Left ventricle myocardium superior (tissue), 1 donor: ENCODE results near the gene IL12RB1. TPM values are rescaled to one million over a fixed set of nuclear protein-coding genes. Genes with fewer than 3 reads are reported as not detected.

ENCODE experiments used
- ATAC-seq: fragments of 200-7000 bp; cut with Tn5 transposase; one replicate; pipeline ENCODE4 v1.9.1; 2020; ENCODE audit warnings: mild to moderate bottlenecking, moderate library complexity
- DNase-seq: peaks from one replicate; pipeline ENCODE4 v3.0.0-alpha.2; 2020
- intact Hi-C: fragments of 100-400 bp; cut with micrococcal nuclease; formaldehyde crosslinking; loops from one replicate; pipeline ENCODE4 v1.11.0; 2022
- total RNA-seq: library from RNA; stranded (reverse); fragmentation: NEBNext Ultra II Directional; extraction: Animal tissue kit (Norgen Biotek cat#: 25700); gene quantifications from one replicate; pipeline ENCODE4 v1.2.1, GENCODE V29; 2021
- donor health status: DM: no; HTN: yes; CAD: no; lungs with severe emphysema.

Gene IL12RB1
- total RNA-seq, 1 donor from 2014 or later: 0.94 TPM

DNA sequence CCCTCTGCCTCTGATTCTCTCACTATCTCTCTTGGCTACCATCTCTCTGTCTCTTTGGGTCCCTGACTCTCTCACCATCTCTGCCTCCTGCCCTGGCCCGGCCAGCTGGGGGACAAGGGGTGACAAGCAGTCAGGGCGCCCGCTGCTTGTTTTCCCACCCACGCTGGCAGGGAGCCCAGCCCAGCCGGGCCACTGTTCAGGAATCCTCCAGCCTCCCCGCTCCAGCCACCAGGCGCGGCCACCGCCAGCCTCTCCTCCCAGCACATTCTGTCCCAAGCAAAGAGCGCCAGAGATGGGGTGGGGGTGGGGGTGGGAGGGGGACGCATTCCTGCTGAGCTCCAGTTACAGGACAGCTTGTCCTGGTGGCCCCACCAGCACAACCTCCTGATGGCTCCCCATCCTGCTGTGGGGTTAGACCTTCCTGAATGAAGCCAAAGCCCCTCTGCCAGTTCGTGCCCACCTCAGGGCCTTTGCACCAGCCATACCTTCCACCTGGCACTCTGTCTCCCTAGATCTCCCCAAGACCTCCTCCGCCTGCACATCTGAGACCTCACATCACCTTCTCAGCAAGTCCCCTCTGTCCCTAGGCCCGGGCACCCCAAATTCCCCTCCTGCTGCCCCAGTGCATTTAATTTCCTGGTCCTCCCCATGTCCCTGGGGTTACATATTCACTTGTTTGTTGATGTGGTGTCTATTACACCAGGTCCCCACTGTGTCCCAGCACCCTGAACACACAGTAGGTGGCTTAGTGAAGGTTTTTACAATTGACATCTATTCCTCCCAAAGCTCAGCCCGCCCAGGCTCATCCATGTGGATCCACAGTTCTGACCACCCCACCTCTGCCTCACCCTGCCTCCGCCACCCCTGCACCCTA lies 66.3 kb downstream of the IL12RB1 start:
- ATAC-seq (peak; percentile 74), DNase-seq (peak; percentile 97)
- intact Hi-C loops: no loop called here

DNA sequence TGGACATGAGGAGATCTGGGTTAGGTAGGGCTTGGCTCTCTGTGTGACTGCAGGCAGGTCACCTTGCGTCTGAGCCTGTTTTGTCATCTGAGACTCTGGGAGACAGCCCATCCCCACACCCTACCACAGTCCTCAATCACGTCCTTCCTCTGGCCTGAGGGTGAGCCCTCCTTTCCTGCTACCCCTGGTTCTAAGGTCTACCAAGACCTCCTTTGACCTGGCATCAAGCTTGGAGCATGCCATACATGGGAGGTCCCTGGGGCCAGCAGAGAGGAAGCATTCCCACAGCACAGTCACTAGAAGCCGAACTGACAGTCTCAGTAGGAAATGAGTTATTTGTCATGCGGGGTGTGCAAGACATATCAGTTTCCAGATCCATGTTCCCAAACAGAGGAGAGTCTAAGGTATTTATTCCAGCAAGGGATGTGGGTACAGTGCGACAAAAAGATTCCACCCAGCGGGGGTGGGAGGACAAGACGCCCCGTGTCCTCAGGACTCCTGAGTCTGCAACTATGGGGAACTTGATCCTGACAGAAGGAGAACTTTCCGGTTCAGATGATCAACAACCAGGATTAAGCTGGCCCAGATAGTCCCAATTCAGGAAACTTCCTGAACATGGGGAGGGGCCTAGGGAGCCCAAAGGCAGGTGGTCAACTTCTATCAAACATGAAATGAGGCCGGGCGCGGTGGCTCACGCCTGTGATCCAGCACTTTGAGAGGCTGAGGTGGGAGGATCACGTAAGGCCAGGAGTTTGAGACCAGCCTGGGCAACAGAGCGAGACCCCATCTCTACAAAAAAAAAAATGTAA lies 69.3 kb downstream of the IL12RB1 start:
- ATAC-seq (peak; percentile 11), DNase-seq (peak; percentile 44)
- intact Hi-C loops: no loop called here

DNA sequence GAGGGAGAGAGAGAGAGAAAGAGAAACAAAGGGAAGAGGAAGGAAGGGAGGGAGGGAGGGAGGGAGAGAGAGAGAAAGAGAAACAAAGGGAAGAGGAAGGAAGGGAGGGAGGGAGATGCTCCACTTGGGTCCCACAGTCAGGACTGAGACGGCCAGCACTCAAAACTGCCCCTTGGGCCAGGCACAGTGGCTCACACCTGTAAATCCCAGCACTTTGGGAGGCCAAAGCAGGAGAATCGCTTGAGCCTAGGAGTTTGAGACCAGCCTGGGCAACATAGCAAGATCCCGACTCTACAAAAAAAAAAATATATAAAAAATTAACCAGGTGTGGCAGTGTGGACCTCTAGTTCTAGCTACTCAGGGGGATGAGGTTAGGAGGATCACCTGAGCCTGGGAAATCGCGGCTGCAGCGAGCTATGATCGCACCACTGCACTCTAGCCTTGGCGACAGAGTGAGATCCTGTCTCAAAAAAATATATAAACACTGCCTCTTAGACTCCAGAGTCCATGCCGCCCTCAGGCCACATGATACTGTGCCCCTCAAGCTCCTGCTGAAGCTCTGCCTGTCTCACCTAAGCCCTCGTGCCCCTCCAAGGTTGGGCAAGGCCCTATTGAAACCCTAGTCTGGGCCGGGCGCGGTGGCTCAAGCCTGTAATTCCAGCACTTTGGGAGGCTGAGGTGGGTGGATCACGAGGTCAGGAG lies 70.4 kb downstream of the IL12RB1 start:
- ATAC-seq (no peak), DNase-seq (no peak)
- intact Hi-C loops: no loop called here

DNA sequence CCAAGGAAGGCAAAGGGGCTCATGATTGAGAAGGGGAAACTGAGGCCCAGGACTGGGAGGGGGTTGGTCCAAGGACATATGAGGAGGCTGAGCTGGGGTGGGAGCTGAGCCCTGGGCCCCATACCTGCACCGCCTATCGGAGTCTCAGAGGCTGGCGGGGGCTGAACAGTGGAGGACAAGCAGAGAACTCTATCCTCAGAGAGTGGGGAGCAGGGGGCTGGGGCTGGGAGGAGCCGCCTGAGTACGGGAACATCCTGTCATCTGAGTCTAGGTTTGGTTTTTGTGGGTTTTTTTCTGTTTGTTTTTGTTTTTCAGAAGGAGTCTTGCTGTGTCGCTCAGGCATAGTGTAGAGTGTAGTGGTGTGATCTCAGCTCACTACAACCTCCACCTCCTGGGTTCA lies 72.5 kb downstream of the IL12RB1 start:
- no peak for DNase-seq
- intact Hi-C loops: no loop called here
- ATAC-seq: no peak

DNA sequence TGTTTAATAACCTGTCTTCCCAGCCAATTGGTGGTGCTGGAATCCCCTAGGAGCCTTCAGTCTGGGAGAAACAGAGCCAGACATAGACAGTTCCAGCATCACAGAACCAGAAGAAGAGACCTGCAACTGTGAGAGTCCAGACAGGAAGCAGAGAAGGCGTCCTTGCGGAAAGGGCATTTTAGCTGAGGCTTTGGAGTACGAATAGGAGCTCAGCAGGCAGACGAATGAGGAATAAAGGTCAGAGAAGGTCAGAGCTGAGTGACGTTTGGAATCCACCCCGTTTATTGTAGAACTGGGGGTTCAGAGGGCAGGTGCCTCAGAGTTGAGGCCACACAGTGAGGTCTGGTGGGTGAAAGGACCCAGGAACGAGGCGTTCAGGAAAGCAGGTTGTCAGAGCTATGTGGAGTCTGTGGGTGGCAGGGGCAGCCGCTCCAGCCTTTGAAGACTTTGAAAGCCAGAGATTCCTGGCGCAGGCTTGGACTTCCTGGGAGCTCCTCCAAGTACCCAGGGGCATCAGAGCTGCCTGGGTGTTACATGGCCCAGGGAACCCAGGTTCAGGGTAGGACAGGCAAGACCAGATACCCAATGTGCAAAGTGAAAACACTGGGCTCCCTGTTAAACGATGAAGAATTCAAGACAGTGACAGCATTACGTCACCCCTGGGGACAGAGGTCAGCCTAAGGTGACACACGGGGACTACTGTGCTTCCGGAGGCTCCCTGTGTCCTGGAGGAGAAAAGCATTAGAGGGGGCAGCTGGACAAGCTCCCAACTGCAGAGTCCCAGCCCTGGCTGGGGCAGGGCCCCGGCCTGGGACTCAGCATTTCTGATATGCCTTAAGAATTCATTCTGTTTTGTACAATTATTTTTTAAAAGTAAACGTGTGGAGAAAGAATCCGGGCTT lies 73.3 kb downstream of the IL12RB1 start:
- intact Hi-C loops: no loop called here
- ATAC-seq: peak; percentile 30
- peak; percentile 33 for DNase-seq

DNA sequence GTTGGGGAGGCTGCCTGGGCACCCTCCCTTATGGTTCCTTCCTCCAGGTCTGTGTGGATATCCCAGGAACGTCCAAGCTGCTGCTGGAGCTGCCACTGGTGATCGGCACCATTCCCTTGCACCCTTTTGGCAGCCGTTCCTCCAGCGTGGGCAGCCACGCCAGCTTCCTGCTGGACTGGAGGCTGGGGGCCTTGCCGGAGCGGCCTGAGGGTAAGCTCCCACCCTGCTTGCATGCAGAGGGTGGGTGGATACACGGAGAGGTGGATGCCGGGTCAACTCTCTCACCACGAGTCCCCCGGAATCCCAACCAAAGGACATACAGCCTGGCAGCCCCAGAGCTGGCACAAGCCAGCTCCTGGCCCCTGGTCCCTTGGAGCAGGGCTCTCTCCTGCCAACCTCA lies 76.6 kb downstream of the IL12RB1 start:
- ATAC-seq (no peak), DNase-seq (no peak)
- intact Hi-C loops: no loop called here

DNA sequence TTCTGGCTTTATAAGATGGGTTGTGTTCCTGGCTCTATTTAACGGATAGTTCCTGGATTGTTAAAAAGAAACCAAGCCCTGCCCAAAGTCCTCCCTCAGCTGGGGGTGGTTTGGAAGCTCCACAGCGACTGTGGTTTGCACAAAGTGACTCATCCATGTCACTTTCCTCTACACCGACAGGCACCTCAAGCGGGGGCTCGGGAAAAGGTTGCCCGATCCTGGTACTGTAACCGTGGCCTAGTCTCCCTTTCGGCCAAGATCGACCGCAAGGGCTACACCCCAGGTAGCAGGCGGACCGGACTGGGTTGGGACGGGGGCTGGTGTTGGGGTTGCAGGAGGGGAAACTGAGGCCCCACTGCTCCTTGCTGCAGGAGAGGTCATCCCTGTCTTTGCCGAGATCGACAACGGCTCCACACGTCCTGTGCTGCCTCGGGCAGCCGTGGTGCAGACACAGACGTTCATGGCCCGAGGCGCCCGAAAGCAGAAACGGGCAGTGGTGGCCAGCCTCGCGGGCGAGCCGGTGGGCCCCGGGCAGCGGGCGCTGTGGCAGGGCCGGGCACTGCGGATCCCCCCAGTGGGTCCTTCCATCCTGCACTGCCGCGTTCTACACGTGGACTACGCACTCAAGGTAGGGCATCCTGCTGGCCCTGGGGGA lies 77.2 kb downstream of the IL12RB1 start:
- ATAC-seq (no peak), DNase-seq (peak; percentile 35)
- intact Hi-C loops: no loop called here

Other genes with a start within 250 kb of the IL12RB1 start
- gene JAK3, start 239.0 kb downstream of the IL12RB1 start, total RNA-seq: 1.5 TPM
- 720 TPM for gene RPL18A, start 227.0 kb downstream of the IL12RB1 start, total RNA-seq
- not detected for gene SLC5A5, start 215.0 kb downstream of the IL12RB1 start, total RNA-seq
- 83.9 TPM for gene CCDC124, start 153.9 kb downstream of the IL12RB1 start, total RNA-seq
- not detected for gene KCNN1, start 119.8 kb downstream of the IL12RB1 start, total RNA-seq
- 17.9 TPM for gene ARRDC2, start 78.8 kb downstream of the IL12RB1 start, total RNA-seq
- 5.6 TPM for gene MAST3, start 10.8 kb upstream of the IL12RB1 start, total RNA-seq
- gene PIK3R2, start 66.2 kb upstream of the IL12RB1 start, total RNA-seq: 29.6 TPM
- gene IFI30, start 86.9 kb upstream of the IL12RB1 start, total RNA-seq: 20.6 TPM
- 9.0 TPM for gene MPV17L2, start 106.3 kb upstream of the IL12RB1 start, total RNA-seq
- 35.5 TPM for gene RAB3A, start 117.1 kb upstream of the IL12RB1 start, total RNA-seq
- 1.2 TPM for gene PDE4C, start 139.5 kb upstream of the IL12RB1 start, total RNA-seq
- 0.57 TPM for gene IQCN, start 187.5 kb upstream of the IL12RB1 start, total RNA-seq
- 89.2 TPM for gene JUND, start 194.7 kb upstream of the IL12RB1 start, total RNA-seq
- 98.0 TPM for gene LSM4, start 236.1 kb upstream of the IL12RB1 start, total RNA-seq